ENCODE results near the gene ZNF439.
"Not testable (repeated sequence)": the region's sequence is repeated elsewhere in the genome, so short reads cannot be mapped to it uniquely, and the experiment has no call there.

ZNF439 gene

DNA sequence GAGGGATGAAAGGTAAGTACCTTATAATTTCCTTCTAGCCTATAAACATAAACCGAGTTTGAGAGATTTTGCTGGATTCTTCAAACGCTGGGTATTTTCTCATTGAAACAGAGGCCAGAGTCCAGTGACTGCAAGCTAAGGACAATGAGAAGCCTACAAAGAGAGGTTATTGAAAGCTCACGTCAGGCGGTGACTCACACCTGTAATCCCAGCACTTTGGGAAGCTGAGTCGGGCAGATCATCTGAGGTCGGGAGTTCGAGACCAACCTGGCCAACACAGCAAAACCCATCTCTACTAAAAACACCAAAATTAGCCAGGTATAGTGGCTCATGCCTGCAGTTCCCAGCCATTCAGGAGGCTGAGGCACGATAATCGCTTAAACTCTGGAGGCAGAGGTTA lies 24.1 kb downstream of the ZNF439 start:
- no peak for DNase-seq

DNA sequence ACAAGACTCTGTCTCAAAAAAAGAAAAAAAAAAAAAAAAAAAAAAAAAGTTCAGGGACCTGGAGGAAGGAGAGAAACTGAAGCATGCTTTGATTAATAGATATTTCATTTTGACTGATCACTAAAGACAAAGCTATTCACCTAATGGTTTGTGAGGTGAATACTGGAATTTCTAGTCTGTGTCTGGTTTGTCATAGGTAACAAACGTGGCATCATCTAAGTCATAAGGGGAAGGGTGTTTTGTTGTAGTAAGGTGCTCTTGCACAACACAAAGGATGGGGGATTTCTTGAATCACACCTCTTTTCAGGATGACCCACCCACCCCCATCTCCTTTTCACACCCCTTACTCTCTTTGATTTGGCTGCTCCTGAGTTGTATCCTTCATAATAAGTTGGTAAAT lies 25.2 kb downstream of the ZNF439 start:
- no peak for DNase-seq

DNA sequence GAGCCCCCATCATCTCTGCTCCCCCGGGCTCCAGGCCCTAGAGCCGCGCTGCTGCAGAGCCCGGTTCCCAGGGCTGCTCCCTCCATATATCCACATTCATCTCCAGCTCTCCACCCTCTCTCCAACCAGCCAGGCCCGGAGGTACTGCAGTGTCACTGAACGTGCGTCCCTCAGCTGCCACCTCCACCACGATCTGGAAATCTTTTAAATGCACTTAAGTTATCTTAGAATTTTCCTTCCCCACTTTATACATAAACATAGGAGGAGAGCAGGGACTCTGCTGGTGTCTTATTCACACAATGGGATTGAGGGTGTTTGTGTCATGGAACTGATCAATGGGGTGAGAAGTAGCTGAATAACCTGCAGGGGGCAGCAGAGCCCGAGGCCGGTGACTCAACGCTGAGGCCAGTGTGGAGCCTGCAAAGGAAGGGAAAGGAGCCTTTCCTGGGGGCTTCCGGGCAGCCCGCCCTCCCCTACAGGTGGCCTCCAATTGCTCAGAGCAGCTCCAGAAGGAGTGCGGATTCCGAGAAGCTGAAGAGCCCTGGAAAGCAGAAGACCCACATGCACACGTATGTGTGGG lies 31.3 kb downstream of the ZNF439 start:
- DNase-seq: peak in 1 of 2 donors; percentile 12

DNA sequence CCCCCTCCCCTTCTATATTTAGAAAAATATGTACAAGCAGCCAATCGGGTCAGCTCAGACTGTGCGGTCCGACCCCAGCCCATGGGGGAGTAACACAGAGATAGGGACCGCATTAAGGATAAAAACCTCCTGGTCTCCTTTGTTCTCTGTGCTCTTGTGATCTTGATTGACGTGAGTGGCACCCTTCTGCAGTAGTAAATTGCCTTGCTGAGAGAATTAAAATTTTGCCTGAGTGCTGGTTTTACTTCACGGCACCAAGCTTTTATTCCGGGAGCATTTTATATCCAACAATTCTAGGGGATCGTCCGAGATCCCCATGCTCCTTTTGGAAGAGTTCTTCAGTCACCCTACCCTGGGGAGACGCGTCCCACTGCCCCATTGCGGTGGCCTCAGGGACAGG lies 32.1 kb downstream of the ZNF439 start:
- no peak for DNase-seq

DNA sequence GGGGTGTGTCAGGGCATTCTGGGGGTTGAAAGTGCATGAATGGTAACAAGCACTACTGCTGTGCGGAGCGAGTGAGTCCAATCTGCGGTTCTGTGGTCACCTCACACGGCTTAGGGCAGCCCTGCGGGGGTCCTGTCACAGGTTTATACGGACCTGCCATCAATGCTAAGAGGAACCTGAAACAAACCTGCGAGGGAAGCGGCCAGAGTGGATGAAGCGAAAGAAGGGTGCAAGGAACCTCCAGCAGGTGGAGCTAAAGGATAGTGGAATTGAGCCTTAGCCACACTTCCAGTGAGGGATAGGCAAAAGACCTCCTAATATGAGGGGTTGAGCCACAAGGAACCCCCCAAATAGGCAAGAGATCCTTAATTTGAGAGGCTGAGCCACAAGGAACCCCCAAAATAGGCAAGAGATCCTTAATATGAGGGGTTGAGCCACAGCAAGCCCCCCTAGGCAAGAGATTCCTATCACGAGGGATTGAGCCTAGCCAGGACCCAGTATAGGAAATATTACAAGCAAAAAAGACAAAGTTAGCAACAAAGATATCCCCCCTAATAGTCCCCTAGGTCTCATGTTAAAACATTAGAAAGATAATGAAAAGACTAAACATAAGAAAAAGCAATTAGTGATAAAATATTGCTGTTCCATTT lies 32.8 kb downstream of the ZNF439 start:
- DNase-seq: peak; percentile 66 to 70

DNA sequence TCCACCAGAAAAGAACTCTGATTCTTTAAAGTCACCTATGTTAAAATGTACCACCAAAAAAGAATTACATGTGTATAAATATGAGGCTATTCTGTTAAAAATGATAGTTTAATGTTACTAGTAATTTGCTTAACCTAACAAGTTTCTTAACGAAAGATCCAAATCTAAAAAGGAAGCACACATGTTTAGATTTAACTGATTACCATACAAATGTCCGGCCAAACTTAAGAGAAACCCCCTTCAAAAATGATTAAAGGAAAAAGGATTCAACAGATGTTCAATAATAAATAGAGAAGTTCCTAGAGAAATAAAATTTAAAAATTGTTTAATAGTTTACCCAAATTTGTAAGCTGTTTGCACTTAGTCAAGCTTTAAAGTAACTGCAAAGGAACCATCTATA lies 34.1 kb downstream of the ZNF439 start:
- no peak for DNase-seq

DNA sequence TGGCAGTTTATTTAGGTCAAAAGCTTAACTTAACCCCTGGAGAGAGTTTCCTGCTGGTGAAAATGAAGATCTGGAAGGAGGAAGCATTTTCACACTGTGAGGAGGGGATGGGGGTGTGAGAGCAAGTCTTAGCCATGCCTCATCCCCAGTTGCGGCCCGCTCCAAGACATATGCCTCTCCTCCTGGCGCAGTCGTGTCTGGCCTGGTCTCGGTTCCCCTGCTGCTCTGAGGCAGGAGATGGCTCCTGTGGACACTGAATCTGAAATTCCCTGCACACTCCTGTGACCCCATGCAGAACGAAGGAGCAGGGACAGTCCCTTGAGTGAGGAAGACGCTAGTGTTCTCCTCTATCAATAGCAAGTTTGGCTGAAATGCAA lies 38.7 kb downstream of the ZNF439 start:
- DNase-seq: peak in 1 of 2 donors; percentile 5

DNA sequence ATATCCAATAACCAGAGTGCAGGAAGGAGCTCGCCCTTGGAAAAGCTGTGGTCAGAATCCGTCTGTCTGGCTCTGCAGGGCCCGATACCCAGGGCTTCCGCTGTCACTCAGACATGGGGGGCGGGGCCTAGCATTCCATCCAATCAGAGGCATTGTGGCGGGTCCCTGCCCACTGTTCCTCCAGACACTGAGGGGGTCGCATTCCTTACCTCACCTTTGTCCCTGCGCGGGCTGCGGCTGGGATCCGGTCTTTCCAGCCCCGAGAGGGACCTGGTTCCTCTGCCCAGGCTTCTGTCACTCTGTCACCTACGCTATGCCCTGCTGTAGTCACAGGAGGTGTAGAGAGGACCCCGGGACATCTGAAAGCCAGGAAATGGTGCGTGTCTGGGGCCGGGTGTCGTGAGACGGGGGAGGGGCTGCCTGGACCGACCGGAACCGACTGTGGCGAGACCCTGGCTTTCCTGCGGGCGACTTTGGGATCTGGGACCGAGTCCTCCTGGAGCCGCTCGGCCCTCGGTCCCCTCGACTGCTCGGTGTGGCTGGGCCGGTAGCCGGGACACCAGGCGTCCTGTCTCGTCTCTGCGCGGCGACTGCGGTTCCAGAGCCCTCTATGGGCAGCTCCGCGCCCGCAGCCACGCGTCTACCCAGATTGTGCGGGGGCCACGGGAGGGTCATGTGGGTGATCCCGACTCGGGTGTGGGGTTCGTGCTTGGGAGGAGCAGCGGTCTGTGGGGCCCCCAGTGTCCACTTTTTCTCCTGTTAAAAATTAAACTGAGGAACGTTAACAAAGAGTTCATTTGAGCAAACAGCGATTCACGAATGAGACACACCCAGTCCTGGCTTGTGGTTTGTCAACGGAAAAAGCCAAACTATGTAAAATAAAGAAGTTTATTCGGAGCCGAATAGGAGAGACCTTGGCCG lies 39.3 kb downstream of the ZNF439 start, which contains the start of gene ZNF69:
ZNF69 (plus strand) TSS at position 172 of the 921 bp plus-strand sequence; CDS start at position 314, 142 bp downstream.
- peak; percentile 64 to 70 for DNase-seq

DNA sequence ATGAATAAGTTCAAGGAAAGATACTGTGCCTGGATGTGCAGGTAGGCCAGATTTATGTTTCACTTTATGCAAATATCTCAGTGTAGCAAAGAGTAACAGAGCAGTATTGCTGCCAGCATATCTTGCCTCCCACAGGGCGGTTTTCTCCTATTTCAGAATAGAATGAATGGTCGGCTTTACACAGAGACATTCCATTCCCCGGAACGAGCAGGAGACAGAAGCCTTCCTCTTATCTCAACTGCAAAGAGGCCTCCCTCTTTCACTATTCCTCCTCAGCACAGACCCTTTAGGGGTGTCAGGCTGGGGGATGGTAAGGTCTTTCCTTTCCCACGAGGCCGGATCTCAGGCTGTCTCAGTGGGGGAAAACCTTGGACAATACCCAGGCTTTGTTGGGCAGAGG lies 41.4 kb downstream of the ZNF439 start:
- DNase-seq: not testable (repeated sequence)

DNA sequence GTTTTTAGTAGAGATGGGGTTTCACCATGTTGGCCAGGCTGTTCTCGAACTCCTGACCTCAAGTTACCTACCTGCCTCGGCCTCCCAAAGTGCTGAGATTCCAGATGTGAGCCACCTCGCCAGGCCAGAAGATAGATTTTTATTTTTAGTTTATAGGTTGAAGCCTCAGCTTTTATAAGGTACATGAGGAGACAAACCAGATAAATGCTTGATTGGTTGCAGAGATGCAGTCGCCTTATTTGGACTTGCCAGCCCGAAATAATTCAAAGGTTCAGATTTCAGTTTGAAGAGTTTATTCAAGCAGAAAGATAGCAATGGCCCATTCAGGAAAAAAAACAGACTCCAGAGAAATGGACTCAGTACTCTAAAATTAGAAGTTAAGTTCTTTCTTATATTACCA lies 42.1 kb downstream of the ZNF439 start:
- no peak for DNase-seq

DNA sequence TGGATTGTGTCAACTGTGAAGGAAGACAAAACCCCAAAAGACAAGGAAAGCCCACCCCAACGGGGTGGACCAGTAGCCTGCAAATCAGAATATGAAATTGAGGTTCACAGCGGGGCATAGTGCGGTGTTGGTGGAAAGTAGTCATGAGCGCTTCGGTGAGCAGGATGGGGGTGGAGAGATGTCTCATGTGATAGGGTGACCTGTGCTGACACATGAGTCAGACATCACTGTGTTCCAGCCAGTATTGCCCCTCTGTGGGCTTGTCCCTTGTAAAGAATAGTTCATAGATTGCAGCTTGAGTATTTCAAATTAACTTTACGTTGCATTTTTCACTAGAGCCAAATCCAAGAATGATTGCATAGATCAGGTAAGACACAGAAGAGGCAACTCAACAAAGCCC lies 46.3 kb downstream of the ZNF439 start:
- no peak for DNase-seq

DNA sequence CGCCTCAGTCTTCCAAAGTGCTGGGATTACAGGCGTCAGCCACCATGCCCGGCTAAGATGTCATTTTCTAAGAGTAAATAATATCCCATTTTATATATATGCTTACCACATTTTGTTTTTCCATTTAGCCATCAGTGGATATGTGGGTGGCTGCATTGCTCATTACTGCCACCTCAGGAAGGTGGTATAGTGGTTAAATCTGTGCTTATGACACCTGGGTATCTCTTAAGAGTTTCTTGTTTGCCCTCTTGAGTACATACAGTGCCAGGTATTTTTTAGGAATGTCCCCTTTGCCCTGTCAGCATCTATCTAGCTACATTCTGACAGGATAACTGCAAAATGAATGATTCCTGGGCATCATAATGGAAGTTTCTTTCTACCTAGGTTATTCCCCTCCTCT lies 53.7 kb downstream of the ZNF439 start:
- DNase-seq: no peak

DNA sequence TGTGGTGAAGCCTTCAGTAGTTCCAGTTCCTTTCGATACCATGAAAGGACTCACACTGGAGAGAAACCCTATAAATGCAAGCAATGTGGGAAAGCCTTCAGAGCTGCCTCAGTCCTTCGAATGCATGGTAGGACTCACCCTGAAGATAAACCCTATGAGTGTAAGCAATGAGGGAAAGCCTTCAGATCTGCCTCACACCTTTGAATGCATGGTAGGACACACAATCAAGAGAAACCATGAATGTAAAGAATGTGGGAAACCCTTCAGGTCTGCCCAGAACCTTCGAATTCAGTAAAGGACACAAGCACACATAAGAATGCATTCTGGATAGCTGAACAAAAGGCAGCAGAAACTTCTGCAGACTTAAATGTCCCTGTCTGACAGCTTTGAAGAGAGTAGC lies 57.4 kb downstream of the ZNF439 start:
- no peak for DNase-seq

DNA sequence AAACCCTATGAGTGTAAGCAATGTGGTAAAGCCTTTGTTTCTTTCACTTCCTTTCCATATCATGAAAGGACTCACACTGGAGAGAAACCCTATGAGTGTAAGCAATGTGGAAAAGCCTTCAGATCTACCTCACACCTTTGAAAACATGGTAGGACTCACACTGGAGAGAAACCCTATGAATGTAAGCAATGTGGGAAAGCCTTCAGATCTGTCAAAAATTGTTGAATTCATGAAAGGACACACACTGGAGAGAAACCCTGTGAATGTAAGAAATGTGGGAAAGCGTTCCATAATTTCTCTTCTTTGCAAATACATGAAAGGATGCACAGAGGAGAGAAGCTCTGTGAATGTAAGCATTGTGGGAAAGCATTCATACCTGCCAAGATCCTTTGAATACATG lies 63.4 kb downstream of the ZNF439 start:
- not testable (repeated sequence) for DNase-seq

DNA sequence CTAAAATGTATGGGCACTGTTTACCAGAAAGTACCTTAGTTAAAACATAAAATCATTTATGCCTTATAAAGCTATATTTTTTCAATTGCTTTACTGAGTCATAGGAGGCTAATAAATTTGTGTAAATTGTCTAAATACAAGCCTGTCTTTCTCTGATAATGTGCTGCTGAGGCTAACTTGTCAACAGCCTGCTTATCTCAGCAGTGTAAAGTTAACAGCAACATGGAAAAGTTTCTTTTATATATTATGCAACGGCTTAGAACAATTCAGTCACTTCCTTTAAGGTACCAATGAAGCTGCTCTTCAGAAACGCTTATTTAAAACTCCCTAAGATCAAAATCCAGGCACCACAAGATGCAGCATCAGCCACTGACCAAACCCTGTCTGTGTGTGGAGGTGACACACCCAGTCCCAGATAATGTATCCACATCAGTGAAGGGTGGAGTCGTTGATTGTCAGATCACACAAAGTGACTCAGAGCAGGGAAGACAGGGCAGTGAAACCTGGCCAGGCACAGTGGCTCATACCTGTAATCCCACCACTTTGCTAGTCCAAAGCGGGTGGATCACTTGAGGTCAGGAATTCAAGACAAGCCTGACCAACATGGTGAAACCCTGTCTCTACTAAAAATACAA lies 66.0 kb downstream of the ZNF439 start:
- not testable (repeated sequence) for DNase-seq

Measured in inflammatory macrophage (primary cell).